HG02610 (cell line): ENCODE measurements around the gene CAPN12.
"Not testable (repeated sequence)": the region's sequence is repeated elsewhere in the genome, so short reads cannot be mapped to it uniquely, and the experiment has no call there.

Experiments
- ATAC-seq: cut with Tn5 transposase; IDR thresholded peaks from one replicate; pipeline ENCODE4 v1.9.1; 2021; ENCODE audit warnings: mild to moderate bottlenecking, moderate library complexity; ENCODE audit not compliant: unreplicated experiment

The CAPN12 gene, protein sequence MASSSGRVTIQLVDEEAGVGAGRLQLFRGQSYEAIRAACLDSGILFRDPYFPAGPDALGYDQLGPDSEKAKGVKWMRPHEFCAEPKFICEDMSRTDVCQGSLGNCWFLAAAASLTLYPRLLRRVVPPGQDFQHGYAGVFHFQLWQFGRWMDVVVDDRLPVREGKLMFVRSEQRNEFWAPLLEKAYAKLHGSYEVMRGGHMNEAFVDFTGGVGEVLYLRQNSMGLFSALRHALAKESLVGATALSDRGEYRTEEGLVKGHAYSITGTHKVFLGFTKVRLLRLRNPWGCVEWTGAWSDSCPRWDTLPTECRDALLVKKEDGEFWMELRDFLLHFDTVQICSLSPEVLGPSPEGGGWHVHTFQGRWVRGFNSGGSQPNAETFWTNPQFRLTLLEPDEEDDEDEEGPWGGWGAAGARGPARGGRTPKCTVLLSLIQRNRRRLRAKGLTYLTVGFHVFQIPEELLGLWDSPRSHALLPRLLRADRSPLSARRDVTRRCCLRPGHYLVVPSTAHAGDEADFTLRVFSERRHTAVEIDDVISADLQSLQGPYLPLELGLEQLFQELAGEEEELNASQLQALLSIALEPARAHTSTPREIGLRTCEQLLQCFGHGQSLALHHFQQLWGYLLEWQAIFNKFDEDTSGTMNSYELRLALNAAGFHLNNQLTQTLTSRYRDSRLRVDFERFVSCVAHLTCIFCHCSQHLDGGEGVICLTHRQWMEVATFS

DNA sequence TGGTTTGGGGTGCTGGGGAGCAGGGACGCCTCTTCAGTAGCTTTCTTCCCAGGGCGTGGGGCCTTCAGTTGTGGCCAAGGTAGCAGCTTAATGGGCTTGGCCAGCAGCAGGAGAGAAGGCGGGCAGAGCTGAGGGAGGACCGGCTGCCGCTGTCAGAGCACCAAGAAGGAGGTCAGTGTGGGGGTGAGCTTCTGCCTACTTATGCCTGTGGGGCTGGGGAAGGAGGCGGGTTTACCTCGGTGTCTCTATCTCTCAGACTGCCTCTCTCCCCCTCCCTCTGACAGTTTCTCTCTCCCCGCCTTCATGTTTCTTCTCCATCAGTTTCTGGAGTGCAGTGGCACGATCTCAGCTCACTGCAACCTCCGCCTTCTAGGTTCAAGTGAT lies at the start of gene CAPN12:
Gene CAPN12, minus strand, starts transcription at position 177 of the 384 bp plus-strand sequence. CDS start 309 bp downstream, outside the sequence.
- no peak for ATAC-seq

- ATAC-seq, result no peak
These were observed 49.4 kb upstream of the CAPN12 start for GRCh38 chr19:38793671-38794070.

- no peak for ATAC-seq
These were observed 48.9 kb upstream of the CAPN12 start for GRCh38 chr19:38793177-38793576.

DNA sequence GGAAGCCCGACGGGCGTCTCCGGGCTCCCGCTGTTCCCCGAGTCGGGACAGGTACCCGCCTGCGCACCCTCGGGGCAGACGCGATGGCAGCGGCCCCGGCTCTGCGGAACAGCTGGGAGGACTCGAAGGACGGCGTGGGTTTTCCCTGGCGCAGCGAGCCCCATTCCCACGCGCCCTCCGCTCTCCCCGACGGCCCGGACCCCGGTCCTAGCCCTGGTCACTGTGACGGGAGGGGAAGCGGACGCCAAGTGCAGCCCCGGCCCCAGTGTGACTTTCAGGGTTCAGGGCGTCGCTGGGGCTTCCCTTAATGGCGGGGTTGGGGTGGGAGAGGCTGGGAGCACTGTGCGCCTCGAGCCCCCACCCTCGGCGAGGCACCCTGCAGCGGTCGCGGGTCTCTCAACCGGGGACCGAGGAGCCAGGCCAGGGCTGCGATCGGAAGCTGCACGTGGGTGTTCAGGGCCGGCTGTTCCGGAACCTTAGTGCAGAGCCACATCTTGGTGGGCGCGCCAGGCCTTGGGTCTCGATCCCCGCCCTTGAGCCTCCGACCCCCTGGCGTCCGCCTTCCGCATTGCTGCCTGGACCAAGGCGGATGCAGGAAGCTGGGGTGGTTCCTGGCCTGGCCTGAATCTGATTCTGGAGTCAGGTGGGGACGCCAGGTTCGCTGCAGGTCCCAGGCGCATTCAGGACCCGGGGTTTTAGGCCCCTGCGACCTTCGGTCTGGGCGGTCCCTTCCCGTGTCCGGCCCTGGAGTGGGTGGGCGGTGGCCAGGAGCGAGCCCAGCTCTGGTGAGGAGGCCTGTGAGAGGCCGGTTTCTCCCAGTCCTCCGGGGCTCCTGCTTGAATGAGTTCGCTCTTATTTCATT lies 48.2 kb upstream of the CAPN12 start:
- ATAC-seq, result peak; percentile 17

GRCh38 chr19:38791451-38792064 lies 47.3 kb upstream of the CAPN12 start:
- ATAC-seq, result peak; percentile 75

- ATAC-seq, result not testable (repeated sequence)
These were observed 46.5 kb upstream of the CAPN12 start for GRCh38 chr19:38790507-38791403.

DNA sequence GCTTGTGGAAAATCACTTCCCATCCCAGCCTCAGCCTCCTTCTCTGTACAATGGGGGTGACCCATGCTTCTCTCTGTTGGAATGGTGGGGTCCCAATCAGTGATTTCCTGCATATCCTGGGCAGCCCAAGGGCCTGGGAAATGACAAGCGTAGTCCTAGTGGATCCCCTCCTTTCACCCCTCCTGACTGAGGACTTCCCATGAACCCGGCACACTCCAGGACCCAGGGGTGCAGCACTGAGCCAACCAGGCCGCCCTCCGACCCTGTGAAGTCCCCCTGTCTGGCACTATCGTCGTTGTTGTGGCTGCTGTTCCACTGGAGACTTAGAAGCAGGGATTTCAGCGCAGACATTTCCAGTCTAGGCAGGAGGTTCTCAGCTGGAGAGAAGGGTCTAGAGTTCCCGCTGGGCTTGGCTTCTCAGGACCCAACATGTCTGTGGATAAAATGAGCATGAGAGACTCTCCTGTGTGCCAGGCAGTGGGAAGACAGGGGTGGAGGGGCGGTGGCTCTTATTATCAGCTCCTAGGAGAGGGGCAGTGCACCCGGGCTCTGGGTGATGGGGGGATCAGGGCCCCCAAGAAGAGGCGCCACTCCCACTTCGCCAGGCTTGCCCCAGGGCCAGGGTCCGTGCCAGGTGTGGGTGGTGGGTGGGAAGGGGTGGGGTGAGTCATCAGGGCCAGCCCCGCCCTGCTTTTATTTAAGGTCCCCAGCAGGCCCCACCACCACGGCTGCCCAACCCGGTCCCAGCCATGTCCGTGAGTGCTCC lies 44.4 kb upstream of the CAPN12 start, which contains the start of gene LGALS7B:
Gene LGALS7B, plus strand, starts transcription at position 723 of the 766 bp plus-strand sequence. Its CDS starts 27 bp downstream, at position 750.
- no peak for ATAC-seq

DNA sequence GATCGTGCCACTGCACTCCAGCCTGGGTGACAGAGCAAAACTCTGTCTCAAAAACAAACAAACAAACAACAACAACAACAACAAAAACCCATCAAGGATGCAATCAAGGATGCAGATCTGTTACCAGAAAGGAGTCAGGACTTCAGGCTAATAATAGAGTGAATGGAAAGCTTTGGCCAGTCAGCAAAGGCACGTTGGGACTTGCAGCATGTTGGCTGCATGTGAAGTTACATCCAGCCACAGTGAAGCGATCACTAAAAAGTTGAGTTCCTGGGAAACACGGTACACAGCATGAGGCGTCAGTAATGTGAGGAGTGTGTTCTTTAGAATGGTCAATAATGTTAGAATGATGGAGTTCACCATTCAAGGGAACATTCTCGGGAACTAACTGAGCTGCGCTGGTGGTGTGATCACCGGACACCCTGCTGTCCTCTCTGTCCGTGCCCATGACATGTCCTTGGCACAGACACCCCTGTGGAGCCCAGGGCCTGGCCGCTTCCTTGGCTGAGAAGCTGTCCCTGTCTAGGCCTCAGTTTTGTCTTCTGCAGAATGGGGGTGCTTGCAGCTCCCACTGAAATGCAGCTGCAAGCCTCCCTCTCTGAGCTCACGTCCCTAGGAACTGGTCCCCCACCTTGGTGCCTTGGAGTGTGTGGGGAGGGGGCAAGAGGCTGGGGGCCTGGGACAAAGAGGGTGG lies 42.4 kb upstream of the CAPN12 start:
- no peak for ATAC-seq

DNA sequence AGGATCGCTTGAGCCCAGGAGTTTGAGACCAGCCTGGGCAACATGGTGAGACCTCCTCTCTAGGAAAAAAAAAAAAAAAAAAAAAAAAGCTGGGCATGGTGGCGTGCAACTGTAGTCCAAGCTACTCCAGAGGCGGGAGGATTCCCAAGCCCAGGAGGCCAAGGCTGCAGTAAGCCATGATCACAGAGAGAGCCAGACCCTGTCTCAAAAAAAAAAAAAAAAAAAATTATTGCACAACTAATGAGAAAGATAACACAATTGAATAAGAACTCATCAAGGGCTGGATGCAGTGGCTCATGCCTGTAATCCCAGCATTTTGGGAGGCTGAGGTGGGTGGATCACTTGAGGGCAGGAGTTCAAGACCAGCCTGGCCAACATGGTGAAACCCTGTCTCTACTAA lies 41.8 kb upstream of the CAPN12 start:
- ATAC-seq, result not testable (repeated sequence)

GRCh38 chr19:38785187-38785699 lies 41.0 kb upstream of the CAPN12 start:
- ATAC-seq, result no peak

DNA sequence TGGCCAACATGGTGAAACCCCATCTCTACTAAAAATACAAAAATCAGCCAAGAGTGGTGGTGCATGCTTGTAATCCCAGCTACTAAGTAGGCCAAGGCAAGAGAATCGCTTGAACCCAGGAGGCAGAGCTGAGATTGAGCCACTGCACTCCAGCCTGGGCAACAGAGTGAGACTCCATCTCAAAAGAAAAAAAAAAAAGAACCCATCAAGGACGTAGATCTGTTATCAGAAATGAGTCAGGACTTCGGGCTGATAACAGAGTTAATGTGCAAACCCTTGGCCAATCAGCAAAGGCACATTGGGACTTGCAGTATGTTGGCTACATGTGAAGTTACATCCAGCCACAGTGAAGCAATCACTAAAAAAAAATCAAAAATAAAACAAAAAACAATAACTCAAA lies 40.0 kb upstream of the CAPN12 start:
- no peak for ATAC-seq

DNA sequence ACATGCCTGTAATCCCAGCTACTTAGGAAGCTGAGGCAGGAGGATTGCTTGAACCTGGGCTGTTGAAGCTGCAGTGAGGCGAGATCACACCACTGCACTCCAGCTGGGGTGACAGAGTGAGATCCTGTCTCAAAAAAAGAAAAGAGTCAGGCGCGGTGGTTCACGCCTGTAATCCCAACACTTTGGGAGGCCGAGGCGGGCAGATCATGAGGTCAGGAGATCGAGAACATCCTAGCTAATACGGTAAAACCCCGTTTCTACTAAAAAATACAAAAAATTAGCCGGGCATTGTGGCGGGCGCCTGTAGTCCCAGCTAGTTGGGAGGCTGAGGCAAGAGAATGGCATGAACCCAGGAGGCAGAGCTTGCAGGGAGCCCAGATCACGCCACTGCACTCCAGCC lies 37.9 kb upstream of the CAPN12 start:
- ATAC-seq, result not testable (repeated sequence)

DNA sequence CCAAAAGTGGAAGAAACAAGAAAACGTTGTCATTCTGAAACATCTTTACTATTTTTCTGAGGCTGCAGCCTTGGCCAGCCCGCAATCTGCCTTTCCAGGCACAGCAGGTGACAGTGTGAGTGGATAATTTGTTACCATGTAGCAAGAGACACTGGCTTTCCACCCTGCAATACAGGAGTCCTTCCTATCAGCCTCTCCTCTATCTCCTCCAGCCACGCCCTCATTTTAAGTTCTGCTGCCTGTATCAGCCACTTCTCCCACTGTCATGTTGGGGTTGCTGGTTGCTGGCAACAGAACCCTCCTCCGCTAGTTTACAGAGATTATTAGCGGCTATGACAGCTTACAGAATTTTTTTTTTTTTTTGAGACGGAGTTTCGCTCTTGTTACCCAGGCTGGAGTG lies 36.8 kb upstream of the CAPN12 start:
- no peak for ATAC-seq

- no peak for ATAC-seq
These were observed 36.2 kb upstream of the CAPN12 start for GRCh38 chr19:38780443-38780842.

DNA sequence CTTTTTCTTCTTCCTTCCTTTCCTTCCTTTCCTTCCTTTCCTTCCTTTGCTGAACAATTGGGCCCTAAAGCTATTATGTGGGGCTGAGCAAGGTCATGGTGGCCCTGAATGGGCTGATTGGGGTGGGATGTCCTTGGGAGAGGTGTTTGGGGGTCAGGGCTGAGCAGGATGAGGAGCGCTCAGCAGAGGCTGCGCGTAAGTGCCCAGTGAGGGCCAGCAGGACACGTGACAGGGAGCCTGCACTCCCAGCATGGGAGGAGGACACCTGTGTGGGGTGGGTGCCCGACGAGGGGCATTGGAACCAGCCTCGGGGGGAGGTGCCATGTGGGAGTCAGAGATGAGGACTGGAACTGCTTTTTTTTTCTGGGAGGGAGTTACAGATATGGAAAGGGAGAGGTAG lies 34.5 kb upstream of the CAPN12 start:
- ATAC-seq, result no peak

DNA sequence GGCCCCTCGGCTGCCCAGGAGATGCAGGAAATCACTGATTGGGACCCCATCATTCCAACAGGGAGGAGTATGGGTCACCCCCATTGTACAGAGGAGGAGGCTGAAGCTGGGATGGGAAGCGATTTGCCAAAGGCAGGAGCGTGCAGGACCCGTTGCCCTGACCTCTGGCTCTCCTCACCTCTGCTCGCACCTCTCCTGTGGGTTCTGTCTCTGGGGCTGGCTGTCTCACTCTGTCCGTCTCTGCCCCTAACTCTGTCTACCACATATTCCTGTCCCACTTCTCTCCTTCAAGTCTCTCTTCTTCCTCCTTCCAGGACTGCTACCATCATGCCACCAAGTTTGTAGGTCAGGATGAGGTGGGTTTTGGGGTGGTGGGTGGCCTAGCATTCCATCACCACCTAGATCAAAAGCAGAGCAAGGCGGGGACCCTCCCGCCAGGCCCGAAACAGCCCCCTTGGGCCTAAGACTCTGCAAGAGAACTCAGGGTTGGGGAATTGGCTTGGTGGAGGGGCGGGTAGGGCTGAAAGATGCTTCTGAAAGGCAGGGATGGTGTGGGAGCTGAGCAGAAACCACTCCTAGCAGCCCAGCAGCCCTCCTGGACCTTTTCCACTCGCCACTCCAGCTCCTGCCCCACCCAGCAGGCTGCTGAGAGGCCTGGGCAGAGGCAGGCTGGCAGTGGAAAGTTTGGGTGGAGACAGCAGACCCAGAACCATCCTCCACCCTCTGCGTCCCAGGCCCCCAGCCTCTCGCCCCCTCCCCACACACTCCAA lies 30.1 kb upstream of the CAPN12 start:
- ATAC-seq, result no peak

GRCh38 chr19:38773469-38774177 lies 29.3 kb upstream of the CAPN12 start, which contains the start of gene LGALS7:
Gene LGALS7, minus strand, starts transcription at chr19:38773517. Its CDS starts 25 bp downstream, at chr19:38773492.
- ATAC-seq, result no peak
